Endodermal cell (in vitro differentiated cells): ENCODE results near the gene ANKRD10. TPM values are rescaled to one million over a fixed set of nuclear protein-coding genes. Genes with fewer than 3 reads are reported as not detected.

Source experiments
- DNase-seq: peaks from one replicate; pipeline ENCODE4 v3.0.0-alpha.2; 2017
- H3K27ac ChIP-seq: 2 replicates; pipeline ENCODE4 v1.5.1; 2013; ENCODE audit warnings: mild to moderate bottlenecking, low read depth, low read length, moderate library complexity
- H3K27me3 ChIP-seq: 2 replicates; pipeline ENCODE4 v1.6.1; 2013; ENCODE audit warnings: mild to moderate bottlenecking, low read length, moderate library complexity; ENCODE audit not compliant: insufficient read depth, control insufficient read depth, poor library complexity, severe bottlenecking
- H3K36me3 ChIP-seq: 2 replicates; pipeline ENCODE4 v1.7.0; 2013; ENCODE audit warnings: mild to moderate bottlenecking, low read length, moderate library complexity; ENCODE audit not compliant: control insufficient read depth, insufficient read depth
- H3K4me1 ChIP-seq: one replicate; pipeline ENCODE4 v1.7.0; 2013; ENCODE audit warnings: low read length; ENCODE audit not compliant: control insufficient read depth, insufficient read depth
- H3K4me3 ChIP-seq: 2 replicates; pipeline ENCODE4 v1.5.1; 2013; ENCODE audit warnings: mild to moderate bottlenecking, low read length, moderate library complexity
- H3K9ac ChIP-seq: 2 replicates; pipeline ENCODE4 v1.6.1; 2013; ENCODE audit warnings: mild to moderate bottlenecking, low read length, moderate library complexity; ENCODE audit not compliant: poor library complexity, severe bottlenecking; ENCODE audit errors: extremely low read depth
- H3K9me3 ChIP-seq: 2 replicates; pipeline ENCODE4 v1.6.1; 2013; ENCODE audit warnings: mild to moderate bottlenecking, low read length, moderate library complexity; ENCODE audit not compliant: control insufficient read depth
- H3K27ac Mint-ChIP-seq: 2 replicates; pipeline ENCODE4 v1.8.0; 2020; ENCODE audit warnings: mixed read lengths
- H3K27me3 Mint-ChIP-seq: 2 replicates; pipeline ENCODE4 v1.8.0; 2021; ENCODE audit warnings: mild to moderate bottlenecking, mixed read lengths; ENCODE audit not compliant: insufficient read depth
- H3K36me3 Mint-ChIP-seq: 2 replicates; pipeline ENCODE4 v1.8.0; 2020; ENCODE audit warnings: low read depth, mixed read lengths
- H3K4me1 Mint-ChIP-seq: 2 replicates; pipeline ENCODE4 v1.8.0; 2020; ENCODE audit warnings: mixed read lengths
- H3K4me3 Mint-ChIP-seq: 2 replicates; pipeline ENCODE4 v1.8.0; 2020; ENCODE audit warnings: mild to moderate bottlenecking, moderate library complexity, mixed read lengths
- H3K9me3 Mint-ChIP-seq: 2 replicates; pipeline ENCODE4 v1.8.0; 2020; ENCODE audit warnings: mild to moderate bottlenecking, mixed read lengths
- CTCF ChIP-seq: fragments of 200-600 bp; sonication (generic); conservative IDR thresholded peaks from 2 replicates; pipeline ENCODE4 v1.5.0; 2021; ENCODE audit warnings: antibody characterized with exemption, mild to moderate bottlenecking
- WGBS, 2 experiments: methylation state at CpG; one replicate each; pipeline versions ENCODE4 v1.1.5 to v1.1.7; 2013; ENCODE audit warnings: missing lambda C conversion rate in 2 of 2, mixed read lengths in 1 of 2; ENCODE audit not compliant: insufficient coverage in 1 of 2, insufficient read length in 1 of 2; 5-methylcytosine and 5-hydroxymethylcytosine counted together
- total RNA-seq, 2 donors: library from RNA; stranded (reverse); fragmentation: NEBNext Ultra II Directional in 1 of 2; extraction: Animal tissue kit (Norgen Biotek cat#: 25700) in 1 of 2; gene quantifications; 2 replicates in 1 of 2; 3 replicates in 1 of 2; pipeline ENCODE4 v1.2.1, GENCODE V29; 2021

Gene ANKRD10
- total RNA-seq, 2 donors from 2014 or later, result 148 to 182 TPM

- Histone ChIP-seq H3K4me1 (peaks cover 15% of the 10 kb centered on the region), H3K27ac (no peak overlapping the region), H3K36me3 (no peaks in the 10 kb centered on the region), H3K27me3 (no peaks in the 10 kb centered on the region), H3K4me3 (no peak overlapping the region), H3K9ac (no peak overlapping the region), H3K9me3 (peaks cover 7% of the 10 kb centered on the region)
- no peaks in the 10 kb centered on the region for H3K9me3 Mint-ChIP-seq
- DNase-seq, result no peak
- peaks cover 22% of the 10 kb centered on the region for H3K4me1 Mint-ChIP-seq
- 72 to 89% methylated on average over 4 to 7 of the region's 7 CpGs for WGBS, 2 experiments
- peaks cover 2% of the 10 kb centered on the region for H3K27me3 Mint-ChIP-seq
- H3K27ac Mint-ChIP-seq, result no peak overlapping the region
- no peaks in the 10 kb centered on the region for H3K36me3 Mint-ChIP-seq
- H3K4me3 Mint-ChIP-seq, result no peak overlapping the region
- no peak for TF ChIP-seq CTCF
Observed at GRCh38 chr13:110835721-110836604, 78.9 kb downstream of the ANKRD10 start.

GRCh38 chr13:110834572-110834971, 80.3 kb downstream of the ANKRD10 start:
- Histone ChIP-seq H3K4me3 (no peak overlapping the region), H3K27ac (no peak overlapping the region), H3K9me3 (no peaks in the 10 kb centered on the region), H3K27me3 (no peaks in the 10 kb centered on the region), H3K9ac (no peak overlapping the region), H3K4me1 (peaks cover 15% of the 10 kb centered on the region), H3K36me3 (no peaks in the 10 kb centered on the region)
- peak; percentile 76 for DNase-seq
- Mint-ChIP-seq H3K27me3 (no peaks in the 10 kb centered on the region), H3K4me1 (peaks cover 25% of the 10 kb centered on the region), H3K4me3 (no peak overlapping the region), H3K9me3 (no peaks in the 10 kb centered on the region), H3K36me3 (no peaks in the 10 kb centered on the region), H3K27ac (no peak overlapping the region)
- WGBS, 2 experiments, result 80 to 84% methylated on average over 7 of the region's 7 CpGs
- TF ChIP-seq CTCF, result no peak

GRCh38 chr13:110832531-110832930, 82.3 kb downstream of the ANKRD10 start:
- Mint-ChIP-seq H3K4me1 (peaks cover 16% of the 10 kb centered on the region), H3K36me3 (no peaks in the 10 kb centered on the region), H3K27ac (no peak overlapping the region), H3K9me3 (no peaks in the 10 kb centered on the region), H3K4me3 (no peak overlapping the region), H3K27me3 (no peaks in the 10 kb centered on the region)
- Histone ChIP-seq H3K27me3 (no peaks in the 10 kb centered on the region), H3K4me3 (no peak overlapping the region), H3K27ac (no peak overlapping the region), H3K36me3 (no peaks in the 10 kb centered on the region), H3K4me1 (peaks cover 10% of the 10 kb centered on the region), H3K9ac (no peak overlapping the region), H3K9me3 (no peaks in the 10 kb centered on the region)
- no peak for TF ChIP-seq CTCF
- no peak for DNase-seq
- 73 to 84% methylated on average over 5 to 10 of the region's 10 CpGs for WGBS, 2 experiments
